Right cardiac atrium (tissue), 5 donors: ENCODE measurements around the gene SEPTIN6. TPM values are rescaled to one million over a fixed set of nuclear protein-coding genes. Genes with fewer than 3 reads are reported as not detected.

ENCODE experiments used
- ATAC-seq, 2 donors: fragments of 200-7000 bp; cut with Tn5 transposase; one replicate each; pipeline versions ENCODE4 v1.8.0 to v1.9.1; 2020; ENCODE audit warnings: moderate library complexity in 2 of 2, mild to moderate bottlenecking in 1 of 2
- DNase-seq, 3 donors: peaks; one replicate each; pipeline ENCODE4 v3.0.0-alpha.2; 2020
- H3K27ac ChIP-seq: one replicate; pipeline ENCODE4 v1.5.1; 2013; ENCODE audit warnings: mild to moderate bottlenecking, low read length, control low read depth, moderate library complexity
- H3K27me3 ChIP-seq: one replicate; pipeline ENCODE4 v1.6.1; 2013; ENCODE audit not compliant: control insufficient read depth, insufficient read depth
- H3K4me1 ChIP-seq: one replicate; pipeline ENCODE4 v1.6.1; 2013; ENCODE audit warnings: low read length; ENCODE audit not compliant: control insufficient read depth, insufficient read depth
- H3K4me3 ChIP-seq: one replicate; pipeline ENCODE4 v1.5.1; 2013; ENCODE audit warnings: low read length, control low read depth
- H3K9me3 ChIP-seq: one replicate; pipeline ENCODE4 v1.6.1; 2013; ENCODE audit warnings: low read length; ENCODE audit not compliant: control insufficient read depth
- WGBS: extraction: QIAGEN DNeasy Blood & Tissue Kit; methylation state at CpG from one replicate; pipeline ENCODE4 v1.1.7; 2013; 5-methylcytosine and 5-hydroxymethylcytosine counted together
- intact Hi-C, 4 donors: fragments of 100-400 bp; cut with DNase I; formaldehyde crosslinking; loops; one replicate each; pipeline versions ENCODE4 v1.11.0 to v1.14.0; 2022 to 2023
- long read RNA-seq, 4 donors: library from polyadenylated mRNA; unstranded; transcript quantifications; one replicate each; pipeline ENCODE4 v2.0.0, GENCODE V29; 2020 to 2021
- polyA plus RNA-seq: library from polyadenylated mRNA; stranded (reverse); fragments of 200-250 nt; gene quantifications from one replicate; pipeline ENCODE4 v1.2.3, GENCODE V29; 2013
- total RNA-seq, 4 donors: library from RNA; stranded (reverse); fragmentation: NEBNext Ultra II Directional; extraction: Animal tissue kit (Norgen Biotek cat#: 25700); gene quantifications; one replicate each; pipeline ENCODE4 v1.2.1, GENCODE V29; 2021
- donor health status: healthy with polysubstance abuse.
- donor health status: DM: no; HTN: yes; CAD: no.
- donor health status: DM: no; HTN: no; CAD: no.
- donor health status: DM: no; HTN: yes; CAD: no; lungs with severe emphysema.
- donor health status: DM: yes; HTN: yes; CAD: no.

The SEPTIN6 gene
- 10 to 100 TPM; 13.9 to 30.4 (median 16.8) TPM for total RNA-seq
- polyA plus RNA-seq: 5.7 TPM
- long read RNA-seq, donor 1, full-length matches to known transcripts: 28 of 37 reads
- long read RNA-seq, donor 1, partial matches to known transcripts: 5 of 37 reads
- long read RNA-seq, donor 1, other reads (novel, unspliced or antisense): 4 of 37 reads
- long read RNA-seq, donor 2, full-length matches to known transcripts: 14 of 17 reads
- long read RNA-seq, donor 2, partial matches to known transcripts: 1 of 17 reads
- long read RNA-seq, donor 2, other reads (novel, unspliced or antisense): 2 of 17 reads
- long read RNA-seq, donor 3, full-length matches to known transcripts: 182 of 226 reads
- long read RNA-seq, donor 3, partial matches to known transcripts: 26 of 226 reads
- long read RNA-seq, donor 3, other reads (novel, unspliced or antisense): 18 of 226 reads
- long read RNA-seq, donor 4, full-length matches to known transcripts: 17 of 21 reads
- long read RNA-seq, donor 4, partial matches to known transcripts: 1 of 21 reads
- long read RNA-seq, donor 4, other reads (novel, unspliced or antisense): 3 of 21 reads

GRCh38 chrX:119693040-119693995 lies at the start of gene SEPTIN6:
TSS of gene SEPTIN6 (minus strand) at chrX:119693168. CDS start at chrX:119693105, 63 bp downstream.
- Histone ChIP-seq H3K4me1 (no peaks in the 10 kb centered on the region), H3K4me3 (peak within 1 kb of the TSS; percentile 60), H3K27me3 (no peaks in the 10 kb centered on the region), H3K27ac (peak within 1 kb of the TSS; percentile 1), H3K9me3 (no peaks in the 10 kb centered on the region)
- intact Hi-C loops: loop anchor here in 1 of 4 donors (10.0 kb wide), 1 partner anchor 179 kb away; no protein-coding TSS in a partner anchor
- 6% methylated on average over 58 of the region's 59 CpGs for WGBS
- DNase-seq (peak; percentile 78 to 89 (median 86)), ATAC-seq (peak; percentile 87 to 89)

- no peaks in the 10 kb centered on the region for H3K9me3 ChIP-seq
- H3K27ac ChIP-seq: no peak overlapping the region
- ATAC-seq (no peak), DNase-seq (no peak)
- no peaks in the 10 kb centered on the region for H3K4me1 ChIP-seq
- H3K4me3 ChIP-seq: no peak overlapping the region
- no peaks in the 10 kb centered on the region for H3K27me3 ChIP-seq
- intact Hi-C loops: loop anchor here in 2 of 4 donors (10.0 kb wide), 1 partner anchor 224 kb away; no protein-coding TSS in a partner anchor
- 34% methylated on average over 5 of the region's 5 CpGs for WGBS
Measured at GRCh38 chrX:119738742-119739141, 45.8 kb upstream of the SEPTIN6 start.

GRCh38 chrX:119736206-119736764 lies 43.3 kb upstream of the SEPTIN6 start:
- ATAC-seq (no peak), DNase-seq (no peak)
- Histone ChIP-seq H3K4me1 (no peaks in the 10 kb centered on the region), H3K27ac (no peak overlapping the region), H3K27me3 (no peaks in the 10 kb centered on the region), H3K4me3 (no peak overlapping the region), H3K9me3 (no peaks in the 10 kb centered on the region)
- intact Hi-C loops: loop anchor here in 2 of 4 donors (10.0 kb wide), 1 partner anchor 221 kb away; no protein-coding TSS in a partner anchor
- WGBS: 81% methylated on average over 12 of the region's 12 CpGs

DNA sequence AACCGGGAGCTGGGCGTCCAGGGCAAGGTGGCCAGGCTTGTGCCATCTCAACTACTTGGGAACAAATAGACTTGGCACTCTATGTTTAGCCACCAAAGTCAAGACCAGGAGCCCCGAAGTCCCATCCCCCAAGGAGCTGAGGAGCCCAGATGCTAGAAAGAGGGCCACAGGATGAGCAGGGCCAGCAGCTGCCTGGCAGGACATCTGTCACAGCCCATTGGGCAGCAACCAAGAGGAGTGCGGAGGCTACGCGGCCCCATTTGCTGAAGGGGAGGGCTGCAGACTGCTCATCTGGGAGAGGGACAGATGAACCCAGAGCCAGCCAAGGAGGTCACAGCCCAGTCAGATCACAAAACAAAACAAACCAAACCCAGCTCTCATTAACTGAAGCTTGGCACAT lies 42.5 kb upstream of the SEPTIN6 start:
- no peak for DNase-seq
- Histone ChIP-seq H3K27me3 (no peaks in the 10 kb centered on the region), H3K27ac (no peak overlapping the region), H3K9me3 (no peaks in the 10 kb centered on the region), H3K4me3 (no peak overlapping the region), H3K4me1 (no peaks in the 10 kb centered on the region)
- ATAC-seq: peak in 1 of 2 donors; percentile 16
- intact Hi-C loops: loop anchor here in 2 of 4 donors (10.0 kb wide), 1 partner anchor 221 kb away; no protein-coding TSS in a partner anchor
- 66% methylated on average over 6 of the region's 6 CpGs for WGBS

- WGBS: 16% methylated on average over 7 of the region's 7 CpGs
- Histone ChIP-seq H3K27ac (peak overlapping the region; percentile 58), H3K4me1 (no peaks in the 10 kb centered on the region), H3K4me3 (no peak overlapping the region), H3K27me3 (no peaks in the 10 kb centered on the region), H3K9me3 (no peaks in the 10 kb centered on the region)
- ATAC-seq (peak; percentile 78 to 81), DNase-seq (peak; percentile 65 to 89 (median 88))
- intact Hi-C loops: loop anchor here in 2 of 4 donors (10.0 kb wide), 1 partner anchor 220 kb away; no protein-coding TSS in a partner anchor
Measured at GRCh38 chrX:119734897-119735339, 42.0 kb upstream of the SEPTIN6 start.

- H3K27me3 ChIP-seq: no peaks in the 10 kb centered on the region
- H3K27ac ChIP-seq: no peak overlapping the region
- DNase-seq (peak; percentile 45 to 77 (median 53)), ATAC-seq (peak in 1 of 2 donors; percentile 54)
- no peaks in the 10 kb centered on the region for H3K4me1 ChIP-seq
- intact Hi-C loops: loop anchor here in 2 of 4 donors (10.0 kb wide), 2 partner anchors 125 to 215 kb away; partner anchors contain the start of gene NKRF (in 1 of the 2)
- no peak overlapping the region for H3K4me3 ChIP-seq
- WGBS: 36% methylated on average over 14 of the region's 14 CpGs
- no peaks in the 10 kb centered on the region for H3K9me3 ChIP-seq
Measured at GRCh38 chrX:119729408-119730201, 36.6 kb upstream of the SEPTIN6 start.

- intact Hi-C loops: loop anchor here in 1 of 4 donors (10.0 kb wide), 1 partner anchor 124 kb away; the partner anchor contains the start of gene NKRF
- no peak overlapping the region for H3K27ac ChIP-seq
- ATAC-seq (no peak), DNase-seq (no peak)
- no peaks in the 10 kb centered on the region for H3K9me3 ChIP-seq
- H3K4me3 ChIP-seq: no peak overlapping the region
- H3K4me1 ChIP-seq: no peaks in the 10 kb centered on the region
- no peaks in the 10 kb centered on the region for H3K27me3 ChIP-seq
- 83% methylated on average over 5 of the region's 5 CpGs for WGBS
Measured at GRCh38 chrX:119728487-119728886, 35.5 kb upstream of the SEPTIN6 start.

- Histone ChIP-seq H3K4me1 (no peaks in the 10 kb centered on the region), H3K27ac (no peak overlapping the region), H3K27me3 (no peaks in the 10 kb centered on the region), H3K9me3 (no peaks in the 10 kb centered on the region), H3K4me3 (no peak overlapping the region)
- intact Hi-C loops: loop anchor here in 1 of 4 donors (10.0 kb wide), 1 partner anchor 122 kb away; the partner anchor contains the start of gene NKRF
- no peak for ATAC-seq
- WGBS: 59% methylated on average over 7 of the region's 7 CpGs
- no peak for DNase-seq
Measured at GRCh38 chrX:119726900-119727555, 34.1 kb upstream of the SEPTIN6 start.

- no peak overlapping the region for H3K4me3 ChIP-seq
- WGBS: 93% methylated on average over 2 of the region's 2 CpGs
- intact Hi-C loops: loop anchor here in 1 of 4 donors (10.0 kb wide), 1 partner anchor 117 kb away; the partner anchor contains the start of gene NKRF
- DNase-seq (no peak), ATAC-seq (no peak)
- H3K27ac ChIP-seq: no peak overlapping the region
- H3K9me3 ChIP-seq: no peaks in the 10 kb centered on the region
- H3K27me3 ChIP-seq: no peaks in the 10 kb centered on the region
- no peaks in the 10 kb centered on the region for H3K4me1 ChIP-seq
Measured at GRCh38 chrX:119721926-119722325, 29.0 kb upstream of the SEPTIN6 start.
